ENCODE data around the gene KIF5C.
A peak's percentile ranks its signal among the peaks of the same experiment; 100 is the strongest.

KIF5C gene

DNA sequence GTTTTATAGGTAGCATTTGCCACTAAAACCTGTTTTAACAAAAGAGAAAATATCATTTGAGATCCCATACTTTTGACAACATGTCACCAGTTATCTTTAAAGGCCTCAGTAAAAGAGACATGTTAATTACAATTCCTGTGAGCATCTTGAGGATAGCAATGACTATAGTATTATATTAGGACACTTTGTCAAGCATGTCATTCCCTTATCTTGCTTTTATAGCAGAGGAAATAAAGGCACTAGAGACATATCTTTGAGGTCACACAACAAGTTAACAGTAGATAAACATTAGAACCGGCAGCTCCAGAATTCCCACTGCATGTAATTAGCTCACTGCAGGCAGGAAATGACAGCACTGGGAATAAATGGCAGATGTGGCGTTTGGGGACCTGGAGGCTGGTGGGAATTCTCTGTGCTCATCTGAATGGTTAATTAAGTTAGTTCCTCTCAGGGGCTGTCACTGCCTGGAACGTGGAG lies 189.4 kb downstream of the KIF5C start:
- Histone ChIP-seq H2AFZ (no peak overlapping the region), H3K9me3 (ENCODE audit: control insufficient read depth, low read length) (no peaks in the 10 kb centered on the region), H3K9ac (no peak overlapping the region), H3K4me2 (ENCODE audit: low read length) (no peak overlapping the region), H3K27ac (no peak overlapping the region), H3K4me1 (peaks cover under 1% of the 10 kb centered on the region), H3K36me3 (ENCODE audit: control insufficient read depth, insufficient read depth, low read length) (no peaks in the 10 kb centered on the region), H3K79me2 (no peaks in the 10 kb centered on the region), H3K27me3 (ENCODE audit: control insufficient read depth, insufficient read depth, low read length) (no peaks in the 10 kb centered on the region), H3K4me3 (ENCODE audit: low read depth, low read length) (no peak overlapping the region)
- TF ChIP-seq, protein P1, sequence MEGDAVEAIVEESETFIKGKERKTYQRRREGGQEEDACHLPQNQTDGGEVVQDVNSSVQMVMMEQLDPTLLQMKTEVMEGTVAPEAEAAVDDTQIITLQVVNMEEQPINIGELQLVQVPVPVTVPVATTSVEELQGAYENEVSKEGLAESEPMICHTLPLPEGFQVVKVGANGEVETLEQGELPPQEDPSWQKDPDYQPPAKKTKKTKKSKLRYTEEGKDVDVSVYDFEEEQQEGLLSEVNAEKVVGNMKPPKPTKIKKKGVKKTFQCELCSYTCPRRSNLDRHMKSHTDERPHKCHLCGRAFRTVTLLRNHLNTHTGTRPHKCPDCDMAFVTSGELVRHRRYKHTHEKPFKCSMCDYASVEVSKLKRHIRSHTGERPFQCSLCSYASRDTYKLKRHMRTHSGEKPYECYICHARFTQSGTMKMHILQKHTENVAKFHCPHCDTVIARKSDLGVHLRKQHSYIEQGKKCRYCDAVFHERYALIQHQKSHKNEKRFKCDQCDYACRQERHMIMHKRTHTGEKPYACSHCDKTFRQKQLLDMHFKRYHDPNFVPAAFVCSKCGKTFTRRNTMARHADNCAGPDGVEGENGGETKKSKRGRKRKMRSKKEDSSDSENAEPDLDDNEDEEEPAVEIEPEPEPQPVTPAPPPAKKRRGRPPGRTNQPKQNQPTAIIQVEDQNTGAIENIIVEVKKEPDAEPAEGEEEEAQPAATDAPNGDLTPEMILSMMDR (IDR thresholded peaks at IDR 0.05): no peak

DNA sequence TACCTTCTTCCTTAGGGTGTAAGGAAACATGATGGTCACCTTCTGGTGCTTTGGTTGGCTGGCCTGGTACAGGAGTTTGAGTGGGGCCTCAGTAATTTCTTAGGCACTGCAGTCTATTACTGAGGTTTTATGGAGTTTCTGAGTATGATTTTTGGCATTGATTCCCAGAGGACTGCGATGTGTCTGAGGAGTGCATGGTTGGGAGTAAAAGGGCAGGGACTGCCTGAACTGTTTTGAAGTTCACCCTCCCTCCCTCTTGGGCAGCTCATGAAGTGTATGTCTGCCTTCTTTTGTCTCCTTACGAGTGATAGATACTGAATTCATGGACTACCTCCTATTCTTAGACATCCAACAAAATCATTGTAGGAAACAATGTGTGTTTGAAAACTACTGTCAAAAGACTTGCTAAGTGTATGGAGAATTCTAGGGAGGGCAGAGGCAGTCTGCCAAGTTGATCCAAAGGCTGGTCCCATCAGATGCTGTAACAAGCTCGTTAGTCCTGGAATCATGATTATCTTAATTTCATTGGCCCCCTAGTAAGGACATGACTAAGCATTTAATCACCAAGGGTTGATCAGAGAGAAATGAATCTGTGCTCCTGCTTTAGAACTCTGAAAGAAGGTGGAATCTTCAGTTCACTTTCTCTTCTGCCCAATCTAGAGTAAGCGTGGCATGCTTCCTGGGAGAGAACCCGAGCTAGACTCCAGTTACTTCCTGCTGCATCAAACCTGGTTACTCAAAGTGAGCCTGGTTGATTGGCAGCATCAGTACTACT lies 190.0 kb downstream of the KIF5C start:
- Histone ChIP-seq H3K27ac (no peak overlapping the region), H3K36me3 (ENCODE audit: control insufficient read depth, insufficient read depth, low read length) (no peaks in the 10 kb centered on the region), H3K4me1 (peaks cover 3% of the 10 kb centered on the region), H3K79me2 (no peaks in the 10 kb centered on the region), H3K4me2 (ENCODE audit: low read length) (no peak overlapping the region), H3K27me3 (ENCODE audit: control insufficient read depth, insufficient read depth, low read length) (no peaks in the 10 kb centered on the region), H3K9me3 (ENCODE audit: control insufficient read depth, low read length) (no peaks in the 10 kb centered on the region), H3K4me3 (ENCODE audit: low read depth, low read length) (no peak overlapping the region), H3K9ac (no peak overlapping the region), H2AFZ (no peak overlapping the region)
- TF ChIP-seq, protein P1 (IDR thresholded peaks at IDR 0.05): no peak

DNA sequence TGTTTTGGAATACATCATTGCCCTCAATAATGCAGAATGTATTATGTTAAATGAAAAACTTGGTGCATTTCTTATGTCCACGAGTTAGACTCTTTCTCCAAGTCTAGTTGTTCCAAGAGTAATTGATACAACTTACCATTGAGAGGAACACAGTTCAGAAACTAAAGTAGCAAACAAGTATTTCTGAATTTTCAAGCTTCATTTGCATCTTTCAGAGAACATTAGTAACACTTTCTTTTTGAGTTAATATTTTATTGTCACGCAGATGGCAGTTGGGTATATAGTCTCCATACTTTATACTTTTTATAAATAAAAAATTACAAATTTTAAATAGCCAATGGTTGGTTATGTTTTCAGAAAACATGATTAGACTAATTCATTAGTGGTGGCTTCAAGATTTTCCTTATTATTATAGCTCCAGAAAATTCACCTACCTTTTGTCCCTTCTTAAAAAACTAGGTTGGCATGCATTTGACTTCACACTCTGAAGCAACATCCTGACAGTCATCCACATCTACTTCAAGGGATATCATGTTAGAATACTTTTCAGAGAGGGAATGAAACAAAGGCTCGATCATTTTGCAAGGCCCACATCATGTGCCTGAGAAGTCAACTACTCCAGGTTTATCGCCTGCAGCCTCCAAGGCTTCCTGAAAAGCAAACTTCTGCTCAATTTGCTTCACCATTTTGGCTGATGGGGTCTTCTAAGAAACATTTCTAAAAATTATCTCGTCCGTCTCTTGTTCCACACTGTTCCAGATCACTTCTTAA lies 193.4 kb downstream of the KIF5C start:
- no peak overlapping the region for H3K27ac ChIP-seq

DNA sequence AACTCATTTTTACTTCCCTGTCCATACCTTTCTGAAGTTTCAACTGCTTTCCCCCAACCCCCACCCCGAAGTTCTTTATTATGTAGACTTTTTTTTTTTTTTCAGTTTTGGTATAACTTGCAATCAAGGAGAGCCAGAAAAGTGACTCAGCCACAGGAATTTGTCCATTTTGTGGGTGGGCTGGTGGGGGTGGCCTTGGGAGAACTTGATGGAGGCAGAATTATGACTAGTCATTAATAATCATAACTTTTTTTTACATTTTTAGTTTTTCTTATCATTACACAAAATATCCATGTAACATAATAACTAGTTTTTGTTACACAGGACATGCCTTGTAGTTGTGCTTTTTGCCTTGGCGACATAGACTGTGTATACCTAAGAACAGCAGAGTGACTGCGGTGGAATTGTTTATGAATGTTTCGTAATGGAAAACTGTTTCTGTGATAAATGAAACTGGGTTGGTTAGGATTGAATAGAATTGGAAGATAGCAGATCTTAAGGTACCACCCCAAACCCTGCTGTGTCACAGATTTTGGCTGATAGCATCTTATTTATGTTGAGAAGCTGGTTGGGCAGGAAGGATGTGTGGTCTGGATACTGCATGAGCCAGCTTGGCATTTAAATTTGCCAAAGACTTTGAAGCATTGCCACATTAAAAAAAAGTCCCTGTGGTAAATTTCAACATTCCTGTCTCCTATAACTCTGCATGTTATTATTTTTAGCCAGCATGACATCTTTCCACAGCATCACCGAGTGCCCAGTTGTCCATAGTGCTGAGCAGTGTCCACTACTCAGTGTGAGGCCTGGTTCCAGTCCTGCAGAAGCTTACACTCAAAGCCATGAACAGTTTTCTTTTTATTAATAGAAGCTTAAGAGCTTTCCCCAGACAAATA lies 194.2 kb downstream of the KIF5C start:
- H3K9ac ChIP-seq: no peak overlapping the region
- no peaks in the 10 kb centered on the region for H3K79me2 ChIP-seq
- no peak overlapping the region for H3K27ac ChIP-seq
- no peaks in the 10 kb centered on the region for H3K27me3 ChIP-seq (ENCODE audit: control insufficient read depth, insufficient read depth, low read length)
- no peak overlapping the region for H2AFZ ChIP-seq
- TF ChIP-seq, protein P1 (IDR thresholded peaks at IDR 0.05): no peak
- H3K9me3 ChIP-seq (ENCODE audit: control insufficient read depth, low read length): no peaks in the 10 kb centered on the region
- peak overlapping the region; percentile 9 for H3K4me2 ChIP-seq (ENCODE audit: low read length)
- H3K4me1 ChIP-seq: peaks cover 3% of the 10 kb centered on the region
- H3K36me3 ChIP-seq (ENCODE audit: control insufficient read depth, insufficient read depth, low read length): no peaks in the 10 kb centered on the region
- H3K4me3 ChIP-seq (ENCODE audit: low read depth, low read length): no peak overlapping the region

More for the DNA sequence above, 193.4 kb downstream of the KIF5C start:
- Histone ChIP-seq H3K79me2 (no peaks in the 10 kb centered on the region), H3K4me2 (ENCODE audit: low read length) (no peak overlapping the region), H2AFZ (no peak overlapping the region), H3K27me3 (ENCODE audit: control insufficient read depth, insufficient read depth, low read length) (no peaks in the 10 kb centered on the region), H3K9ac (no peak overlapping the region), H3K36me3 (ENCODE audit: control insufficient read depth, insufficient read depth, low read length) (no peaks in the 10 kb centered on the region), H3K4me1 (peaks cover 3% of the 10 kb centered on the region), H3K9me3 (ENCODE audit: control insufficient read depth, low read length) (no peaks in the 10 kb centered on the region), H3K4me3 (ENCODE audit: low read depth, low read length) (no peak overlapping the region)
- TF ChIP-seq, protein P1 (IDR thresholded peaks at IDR 0.05): no peak
